Heart left ventricle (tissue), 16 donors: ENCODE results near the gene TCTN3. TPM values are rescaled to one million over a fixed set of nuclear protein-coding genes. Genes with fewer than 3 reads are reported as not detected.

Experiments
- ATAC-seq, 4 donors: fragments of 200-7000 bp; cut with Tn5 transposase; one replicate each; pipeline ENCODE4 v1.9.1; 2020 to 2022; ENCODE audit warnings: moderate library complexity in 4 of 4, mild to moderate bottlenecking in 3 of 4, moderate number of reproducible peaks in 1 of 4
- DNase-seq, 5 donors: peaks; one replicate each; pipeline ENCODE4 v3.0.0-alpha.2; 2020
- H3K27ac ChIP-seq, 12 donors: fragments of 200-600 bp; sonication (generic) in 4 of 12; one replicate each; pipeline versions ENCODE4 v1.5.0 to v1.8.0; 2016 to 2022; ENCODE audit warnings: mild to moderate bottlenecking in 2 of 12
- H3K27me3 ChIP-seq, 9 donors: fragments of 200-600 bp; sonication (generic) in 2 of 9; one replicate each; pipeline versions ENCODE4 v1.5.1 to v1.8.0; 2016 to 2022; ENCODE audit warnings: mild to moderate bottlenecking in 3 of 9
- H3K36me3 ChIP-seq, 9 donors: fragments of 200-600 bp; sonication (generic) in 2 of 9; one replicate each; pipeline versions ENCODE4 v1.5.0 to v1.8.0; 2018 to 2022; ENCODE audit warnings: mild to moderate bottlenecking in 2 of 9
- H3K4me1 ChIP-seq, 12 donors: fragments of 200-600 bp; sonication (generic) in 4 of 12; one replicate each; pipeline versions ENCODE4 v1.5.0 to v1.8.0; 2016 to 2022; ENCODE audit warnings: mild to moderate bottlenecking in 3 of 12
- H3K4me3 ChIP-seq, 12 donors: fragments of 200-600 bp; sonication (generic) in 4 of 12; one replicate each; pipeline versions ENCODE4 v1.5.0 to v1.8.0; 2017 to 2022; ENCODE audit warnings: mild to moderate bottlenecking in 9 of 12, moderate library complexity in 4 of 12
- H3K9me3 ChIP-seq, 12 donors: fragments of 200-600 bp; sonication (generic) in 4 of 12; one replicate each; pipeline versions ENCODE4 v1.5.0 to v1.8.0; 2016 to 2022; ENCODE audit warnings: mild to moderate bottlenecking in 1 of 12
- CTCF ChIP-seq, 12 donors: fragments of 200-600 bp; sonication (generic) in 4 of 12; IDR thresholded peaks; one replicate each; pipeline versions ENCODE4 v1.5.0 to v1.8.0; 2018 to 2022; ENCODE audit warnings: antibody characterized with exemption in 12 of 12, mild to moderate bottlenecking in 5 of 12
- POLR2A ChIP-seq, 2 donors: fragments of 450-650 bp; IDR thresholded peaks; one replicate each; pipeline ENCODE4 v1.6.1; 2017; ENCODE audit warnings: antibody characterized with exemption in 2 of 2, mild to moderate bottlenecking in 2 of 2, moderate library complexity in 2 of 2
- WGBS, 4 donors: extraction: QIAGEN DNeasy Blood & Tissue Kit in 2 of 4; methylation state at CpG; one replicate each; pipeline versions ENCODE4 v1.1.5 to v1.1.7; 2013 to 2018; 5-methylcytosine and 5-hydroxymethylcytosine counted together
- intact Hi-C, 10 donors: fragments of 100-400 bp; cut with DNase I; formaldehyde crosslinking; loops; one replicate each; pipeline versions ENCODE4 v1.11.1 to v1.14.2; 2022
- long read RNA-seq, 3 donors: library from polyadenylated mRNA; unstranded; transcript quantifications; one replicate each; pipeline ENCODE4 v2.0.0, GENCODE V29; 2020 to 2021
- polyA plus RNA-seq, 2 donors: library from polyadenylated mRNA; stranded (reverse); fragments of 200-250 nt; gene quantifications; one replicate each; pipeline ENCODE4 v1.2.3, GENCODE V29; 2013
- total RNA-seq, 9 donors: library from RNA; depleted of rRNA in 2 of 9; stranded (reverse); fragments of >200 nt in 2 of 9; fragmentation: NEBNext Ultra II Directional in 3 of 9; extraction: Animal tissue kit (Norgen Biotek cat#: 25700) in 3 of 9; gene quantifications; one replicate each; pipeline versions ENCODE4 v1.1.0 to v1.2.4, GENCODE V29; 2016 to 2023
- donor health status: ischemic (EF 13 %, LVEDD 7.1; RV severe dilation, severe dysfunction).
- donor health status: healthy with polysubstance abuse.
- donor health status: DM: no; HTN: yes; CAD: no.
- donor health status: DM: no; HTN: no; CAD: no.
- donor health status: ischemic (EF 25% LVEDD 6.9; RV normal size, moderate dysfunction).
- donor health status: ischemic (EF 25% LVEDD 5.7; RV mildly dilated, moderate dysfunction).
- donor health status: healthy.
- donor health status: DM: yes; HTN: yes; CAD: no.
- donor health status: ischemic (EF 35%, LVEDD 5.7; RV mildly dilated, moderate dysfunction).
- donor health status: nonischemic (EF 11% LVEDD 7.7; RV severe dilation, severe dysfunction).
- donor health status: DM: yes; HTN: yes; CAD: no.
- donor health status: PGD.
- donor health status: ischemic (EF 29% LVEDD 5.4; RV normal size, mild dysfunction).
- donor health status: nonischemic (EF 23%, LVEDD 6.1; RV moderate dilation, normal function).

The TCTN3 gene
- total RNA-seq (10 to 100 TPM in 7 of 9 donors, 1 to 10 TPM in 2; 9.0 to 20.6 (median 12.3) TPM), polyA plus RNA-seq (10 to 100 TPM in 1 of 2 donors, 1 to 10 TPM in 1; 4.5 to 22.7 TPM)
- long read RNA-seq, donor 1, transcript TCTN3-207 (14 exons, 2,739 nt) = major isoform, 16 of 18 reads
- long read RNA-seq, donor 1, partial matches to known transcripts = 0 of 18 reads
- long read RNA-seq, donor 1, other reads (novel, unspliced or antisense) = 2 of 18 reads
- long read RNA-seq, donor 2, transcript TCTN3-207 (14 exons, 2,739 nt) = major isoform, 25 of 29 reads
- long read RNA-seq, donor 2, partial matches to known transcripts = 2 of 29 reads
- long read RNA-seq, donor 2, other reads (novel, unspliced or antisense) = 2 of 29 reads
- long read RNA-seq, donor 3, transcript TCTN3-207 (14 exons, 2,739 nt) = major isoform, 17 of 20 reads
- long read RNA-seq, donor 3, partial matches to known transcripts = 1 of 20 reads
- long read RNA-seq, donor 3, other reads (novel, unspliced or antisense) = 2 of 20 reads

DNA sequence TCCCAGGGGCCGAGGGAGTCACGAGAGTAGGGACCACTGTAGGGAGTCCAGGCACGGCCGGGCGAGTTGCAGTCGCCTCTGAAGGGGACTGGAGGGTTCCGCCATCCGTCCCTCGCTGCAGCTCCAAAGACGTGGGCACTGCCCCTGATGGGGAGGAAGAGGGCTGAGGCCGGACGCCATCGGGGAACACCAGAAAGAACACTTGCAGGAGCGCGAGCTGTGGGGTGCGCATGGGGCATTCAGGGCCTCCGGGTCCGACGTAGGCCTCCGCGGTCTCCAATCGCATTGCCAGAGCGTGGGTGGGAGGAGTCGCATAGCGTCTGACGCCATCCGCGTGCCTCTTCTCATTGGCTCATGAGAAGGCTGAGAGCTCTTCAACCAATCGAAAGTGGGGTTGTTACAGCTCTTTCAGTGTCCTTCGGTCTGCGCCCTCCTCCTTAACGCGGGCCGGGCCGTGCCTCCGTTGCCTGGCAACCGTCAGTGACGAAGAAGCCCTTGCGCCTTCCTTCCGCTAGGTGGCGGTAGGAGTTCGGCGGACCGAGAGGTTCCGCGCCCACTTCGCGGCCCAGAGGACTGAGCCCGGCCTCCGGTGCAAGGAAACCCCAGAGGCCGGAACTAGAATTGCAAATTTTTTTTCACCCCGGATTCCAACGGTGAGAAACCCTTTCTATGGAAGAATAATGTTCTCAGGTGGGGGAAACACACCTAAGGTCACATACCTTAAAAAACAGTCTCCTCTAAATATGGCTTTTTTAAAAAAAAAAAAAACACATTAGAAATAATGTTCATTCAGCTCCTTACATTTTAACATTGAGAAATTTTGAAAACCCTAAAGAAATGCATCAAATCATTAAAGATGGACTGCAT lies at the start of gene TCTN3:
TSS of gene TCTN3 (minus strand) at position 260 of the 867 bp plus-strand sequence. CDS start at position 232, 28 bp downstream.
- WGBS, 4 donors = 0 to 1% (median 1%) methylated on average over 25 to 53 of the region's 53 CpGs
- intact Hi-C loops = loop anchor here in 9 of 10 donors (1.0 to 10.0 kb wide), 12 partner anchors 48 to 598 kb away; partner anchors contain the start of gene CCNJ (in 1 of the 9)

GRCh38 chr10:95742962-95743535 lies 49.3 kb upstream of the TCTN3 start:
- intact Hi-C loops = loop anchor here in 3 of 10 donors (1.0 to 10.0 kb wide), 5 partner anchors 49 to 99 kb away; partner anchors contain the start of gene TCTN3 (in 1 of the 3)
- no peak overlapping the region for H3K4me3 ChIP-seq
- H3K4me1 ChIP-seq = peaks cover 0 to 36% (median 13%) of the 10 kb centered on the region in 12 donors
- no peaks in the 10 kb centered on the region for H3K27me3 ChIP-seq
- WGBS, 4 donors = 71 to 75% (median 74%) methylated on average over 2 of the region's 2 CpGs
- no peaks in the 10 kb centered on the region for H3K36me3 ChIP-seq
- no peak for ATAC-seq
- TF ChIP-seq POLR2A (IDR thresholded peaks at IDR 0.05) (no peak), CTCF (IDR thresholded peaks at IDR 0.05) (no peak)
- H3K27ac ChIP-seq = peak overlapping the region; percentile 40 to 88 (median 75)
- H3K9me3 ChIP-seq = peaks cover 0 to 14% (median 0%) of the 10 kb centered on the region in 12 donors
- DNase-seq = no peak

More for the DNA sequence above, at the start of gene TCTN3:
- TF ChIP-seq POLR2A (IDR thresholded peaks at IDR 0.05) (peak in 1 of 2 donors; percentile 80), CTCF (IDR thresholded peaks at IDR 0.05) (peak; percentile 98 to 100 (median 99))
- peak within 1 kb of the TSS in 11 of 12 donors; percentile 58 to 92 (median 80) for H3K27ac ChIP-seq
- DNase-seq = peak; percentile 97 to 98 (median 98)
- peak within 1 kb of the TSS; percentile 64 to 95 (median 81) for H3K4me3 ChIP-seq
- ATAC-seq = peak; percentile 100
- H3K4me1 ChIP-seq = peaks cover 0 to 36% (median 16%) of the 10 kb centered on the region in 12 donors
- H3K9me3 ChIP-seq = no peaks in the 10 kb centered on the region
- peaks cover 0 to 36% (median 28%) of the 10 kb centered on the region in 9 donors for H3K36me3 ChIP-seq
- no peaks in the 10 kb centered on the region for H3K27me3 ChIP-seq

GRCh38 chr10:95742485-95742884 lies 48.8 kb upstream of the TCTN3 start:
- Histone ChIP-seq H3K9me3 (peaks cover 0 to 14% (median 0%) of the 10 kb centered on the region in 12 donors), H3K4me1 (peaks cover 0 to 36% (median 13%) of the 10 kb centered on the region in 12 donors), H3K27me3 (no peaks in the 10 kb centered on the region), H3K36me3 (no peaks in the 10 kb centered on the region), H3K27ac (peak overlapping the region; percentile 64 to 88 (median 75)), H3K4me3 (no peak overlapping the region)
- ATAC-seq = peak in 3 of 4 donors; percentile 42 to 64 (median 56)
- DNase-seq = peak in 4 of 5 donors; percentile 34 to 57 (median 48)
- WGBS, 4 donors = 38 to 53% (median 46%) methylated on average over 3 of the region's 3 CpGs
- no peak for TF ChIP-seq POLR2A (IDR thresholded peaks at IDR 0.05)
- no peak for TF ChIP-seq CTCF (IDR thresholded peaks at IDR 0.05)
- intact Hi-C loops = loop anchor here in 3 of 10 donors (1.0 to 10.0 kb wide), 5 partner anchors 50 to 100 kb away; partner anchors contain the start of gene TCTN3 (in 1 of the 3)
